Transverse colon (tissue), 4 donors: ENCODE data around the gene CHSY1. TPM values are rescaled to one million over a fixed set of nuclear protein-coding genes. Genes with fewer than 3 reads are reported as not detected.

ENCODE experiments used
- DNase-seq: peaks from one replicate; pipeline ENCODE4 v3.0.0-alpha.2; 2019
- H3K27ac ChIP-seq, 4 donors: fragments of 200-600 bp; sonication (generic); 2 replicates each; pipeline ENCODE4 v1.5.1; 2016 to 2018; ENCODE audit warnings: inconsistent platforms in 4 of 4
- H3K27me3 ChIP-seq: fragments of 200-600 bp; sonication (generic); 2 replicates; pipeline ENCODE4 v1.5.1; 2017; ENCODE audit warnings: inconsistent platforms
- H3K36me3 ChIP-seq, 4 donors: fragments of 200-600 bp; sonication (generic); 2 replicates each; pipeline ENCODE4 v1.5.1; 2017 to 2019; ENCODE audit warnings: inconsistent platforms in 4 of 4
- H3K4me1 ChIP-seq, 4 donors: fragments of 200-600 bp; sonication (generic); 2 replicates each; pipeline ENCODE4 v1.5.1; 2017 to 2020; ENCODE audit warnings: inconsistent platforms in 4 of 4
- H3K4me3 ChIP-seq, 4 donors: fragments of 200-600 bp; sonication (generic); 1 replicate in 1 of 4; 2 replicates in 3 of 4; pipeline versions ENCODE4 v1.5.1 to v1.6.1; 2017 to 2019; ENCODE audit warnings: inconsistent platforms in 4 of 4
- H3K9me3 ChIP-seq, 2 donors: fragments of 200-600 bp; sonication (generic); 2 replicates each; pipeline ENCODE4 v1.5.1; 2017 to 2019; ENCODE audit warnings: inconsistent platforms in 2 of 2
- EP300 ChIP-seq: sonication (generic); formaldehyde crosslinking; IDR thresholded peaks from one replicate; pipeline ENCODE4 v1.6.1; 2017; ENCODE audit warnings: antibody characterized with exemption, low read depth
- POLR2A ChIP-seq: fragments of 450-650 bp; IDR thresholded peaks from one replicate; pipeline ENCODE4 v1.6.1; 2016; ENCODE audit warnings: antibody characterized with exemption, mild to moderate bottlenecking, moderate library complexity
- POLR2AphosphoS5 ChIP-seq, 3 donors: sonication (generic); formaldehyde crosslinking; IDR thresholded peaks; one replicate each; pipeline ENCODE4 v1.6.1; 2016; ENCODE audit warnings: antibody characterized with exemption in 3 of 3
- WGBS, 2 donors: methylation state at CpG; one replicate each; pipeline ENCODE4 v1.1.5; 2018; ENCODE audit warnings: low coverage in 1 of 2; 5-methylcytosine and 5-hydroxymethylcytosine counted together
- in situ Hi-C, 4 donors: fragments of 200-750 bp; cut with MboI; loops; one replicate each; pipeline versions ENCODE4 v1.15.0 to v1.15.1; 2017; ENCODE audit warnings: low sequenced_read_pairs in 3 of 4, low pct_ligation_motif_present in 1 of 4, low pct_unique_long_range_greater_than_20kb in 1 of 4
- intact Hi-C: fragments of 100-400 bp; cut with DNase I; formaldehyde crosslinking; loops from one replicate; pipeline ENCODE4 v1.15.1; 2023; ENCODE audit warnings: low total_unique reads
- total RNA-seq, 4 donors: library from RNA; depleted of rRNA; stranded (reverse); fragments of >200 nt; gene quantifications; one replicate each; pipeline ENCODE4 v1.1.0, GENCODE V29; 2016
- TF ChIP-seq, protein P1 (sequence below), 5 experiments: fragments of 200-600 bp in 3 of 5; fragments of 450-650 bp in 2 of 5; sonication (generic) in 3 of 5; IDR thresholded peaks; 1 replicate in 2 of 5; 2 replicates in 3 of 5; pipeline ENCODE4 v1.5.1; 2016 to 2017; ENCODE audit warnings: antibody characterized with exemption in 5 of 5, inconsistent platforms in 3 of 5, mild to moderate bottlenecking in 2 of 5, moderate library complexity in 1 of 5

The CHSY1 gene
- total RNA-seq, 4 donors from 2014 or later: 4.0 to 33.7 (median 11.8) TPM

DNA sequence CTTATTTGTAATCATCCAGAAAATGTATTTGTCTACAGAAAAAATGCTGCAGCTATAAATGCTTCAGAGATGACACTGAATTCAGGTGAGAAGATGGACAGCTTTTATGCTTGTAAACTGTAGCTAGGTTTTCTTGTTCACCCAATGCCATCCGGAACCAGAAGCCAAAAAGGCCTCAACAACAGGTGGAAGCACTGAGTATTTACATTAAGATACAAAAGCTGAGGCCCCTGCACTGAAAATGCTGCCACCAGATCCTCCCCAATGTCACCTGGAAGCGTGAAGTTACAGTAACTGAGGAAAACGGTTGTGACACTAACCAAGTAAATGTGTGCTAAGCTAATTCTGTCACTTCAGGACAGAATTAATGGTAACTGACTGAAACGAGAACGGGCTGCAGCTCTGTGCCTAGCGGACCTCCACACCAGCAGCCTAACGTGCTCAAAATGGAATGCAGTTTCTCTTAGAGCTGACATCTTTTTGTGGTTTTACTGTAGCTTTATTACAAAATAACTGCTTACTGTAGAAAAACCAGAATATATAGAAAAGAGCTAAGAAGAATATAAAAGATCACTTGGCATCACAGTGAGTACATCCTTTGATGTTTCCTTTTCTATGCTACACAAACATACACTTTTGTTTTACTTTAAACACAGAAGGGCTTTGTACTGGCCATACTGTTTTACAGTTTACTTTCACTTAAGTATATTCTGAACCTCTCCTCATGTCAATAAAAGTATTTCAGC lies 7.6 kb downstream of the CHSY1 start:
- intact Hi-C loops (loop anchor here (10.0 kb wide), 1 partner anchor 119 kb away; no protein-coding TSS in a partner anchor), in situ Hi-C loops (no loop called here)
- 36 to 49% methylated on average over 5 to 7 of the region's 7 CpGs for WGBS, 2 donors
- Histone ChIP-seq H3K9me3 (no peaks in the 10 kb centered on the region), H3K36me3 (no peaks in the 10 kb centered on the region), H3K27ac (peak overlapping the region in 1 of 4 donors; percentile 32), H3K4me3 (no peak overlapping the region), H3K27me3 (no peaks in the 10 kb centered on the region), H3K4me1 (peaks cover 0 to 88% (median 22%) of the 10 kb centered on the region in 4 donors)
- DNase-seq: no peak
- TF ChIP-seq EP300 (no peak), POLR2AphosphoS5 (IDR thresholded peaks at IDR 0.05) (no peak), POLR2A (no peak)
- TF ChIP-seq, protein P1, sequence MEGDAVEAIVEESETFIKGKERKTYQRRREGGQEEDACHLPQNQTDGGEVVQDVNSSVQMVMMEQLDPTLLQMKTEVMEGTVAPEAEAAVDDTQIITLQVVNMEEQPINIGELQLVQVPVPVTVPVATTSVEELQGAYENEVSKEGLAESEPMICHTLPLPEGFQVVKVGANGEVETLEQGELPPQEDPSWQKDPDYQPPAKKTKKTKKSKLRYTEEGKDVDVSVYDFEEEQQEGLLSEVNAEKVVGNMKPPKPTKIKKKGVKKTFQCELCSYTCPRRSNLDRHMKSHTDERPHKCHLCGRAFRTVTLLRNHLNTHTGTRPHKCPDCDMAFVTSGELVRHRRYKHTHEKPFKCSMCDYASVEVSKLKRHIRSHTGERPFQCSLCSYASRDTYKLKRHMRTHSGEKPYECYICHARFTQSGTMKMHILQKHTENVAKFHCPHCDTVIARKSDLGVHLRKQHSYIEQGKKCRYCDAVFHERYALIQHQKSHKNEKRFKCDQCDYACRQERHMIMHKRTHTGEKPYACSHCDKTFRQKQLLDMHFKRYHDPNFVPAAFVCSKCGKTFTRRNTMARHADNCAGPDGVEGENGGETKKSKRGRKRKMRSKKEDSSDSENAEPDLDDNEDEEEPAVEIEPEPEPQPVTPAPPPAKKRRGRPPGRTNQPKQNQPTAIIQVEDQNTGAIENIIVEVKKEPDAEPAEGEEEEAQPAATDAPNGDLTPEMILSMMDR (IDR thresholded peaks at IDR 0.05): no peak

- Histone ChIP-seq H3K4me1 (peaks cover 0 to 82% (median 20%) of the 10 kb centered on the region in 4 donors), H3K27ac (peak overlapping the region in 3 of 4 donors; percentile 46 to 68 (median 47)), H3K36me3 (no peaks in the 10 kb centered on the region), H3K4me3 (no peak overlapping the region), H3K27me3 (no peaks in the 10 kb centered on the region), H3K9me3 (no peaks in the 10 kb centered on the region)
- in situ Hi-C loops (no loop called here), intact Hi-C loops (loop anchor here (10.0 kb wide), 1 partner anchor 119 kb away; no protein-coding TSS in a partner anchor)
- TF ChIP-seq POLR2A (no peak), POLR2AphosphoS5 (IDR thresholded peaks at IDR 0.05) (no peak), EP300 (no peak)
- TF ChIP-seq, protein P1 (IDR thresholded peaks at IDR 0.05): no peak
- WGBS, 2 donors: 83 to 93% methylated on average over 3 to 9 of the region's 9 CpGs
- DNase-seq: no peak
Observed at GRCh38 chr15:101243420-101243819, 8.4 kb downstream of the CHSY1 start.

DNA sequence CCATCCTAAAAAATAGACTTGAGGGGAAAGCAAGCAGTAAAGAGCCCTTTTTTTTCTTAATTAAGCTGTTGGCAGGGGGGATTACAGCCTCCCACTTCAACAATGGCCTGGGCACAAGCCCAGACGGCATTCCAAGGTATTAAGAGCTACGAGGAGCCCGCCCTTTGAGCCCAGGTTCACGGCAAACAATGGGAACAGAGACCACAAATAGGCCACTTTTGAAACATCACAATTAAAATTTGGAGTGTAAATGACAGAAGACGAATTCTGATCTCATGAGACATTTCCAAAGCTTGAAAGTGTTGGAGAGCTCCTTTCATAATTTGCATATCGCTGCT lies 8.9 kb downstream of the CHSY1 start:
- no peaks in the 10 kb centered on the region for H3K27me3 ChIP-seq
- peaks cover 0 to 80% (median 18%) of the 10 kb centered on the region in 4 donors for H3K4me1 ChIP-seq
- TF ChIP-seq POLR2AphosphoS5 (IDR thresholded peaks at IDR 0.05) (no peak), POLR2A (no peak)
- intact Hi-C loops (loop anchor here (10.0 kb wide), 1 partner anchor 118 kb away; no protein-coding TSS in a partner anchor), in situ Hi-C loops (no loop called here)
- H3K4me3 ChIP-seq: no peak overlapping the region
- H3K36me3 ChIP-seq: no peaks in the 10 kb centered on the region
- no peaks in the 10 kb centered on the region for H3K9me3 ChIP-seq
- DNase-seq: no peak
- 71 to 88% methylated on average over 3 to 6 of the region's 6 CpGs for WGBS, 2 donors
- H3K27ac ChIP-seq: peak overlapping the region; percentile 41 to 68 (median 46)

GRCh38 chr15:101242160-101242998 lies 9.5 kb downstream of the CHSY1 start:
- in situ Hi-C loops: no loop called here
- no peaks in the 10 kb centered on the region for H3K36me3 ChIP-seq
- DNase-seq: peak; percentile 45
- H3K9me3 ChIP-seq: no peaks in the 10 kb centered on the region
- intact Hi-C loops: loop anchor here (10.0 kb wide), 1 partner anchor 118 kb away; no protein-coding TSS in a partner anchor
- 66 to 92% methylated on average over 4 to 12 of the region's 12 CpGs for WGBS, 2 donors
- H3K4me3 ChIP-seq: no peak overlapping the region
- H3K27ac ChIP-seq: peak overlapping the region; percentile 41 to 68 (median 46)
- TF ChIP-seq POLR2A (no peak), POLR2AphosphoS5 (IDR thresholded peaks at IDR 0.05) (no peak), EP300 (no peak)
- TF ChIP-seq, protein P1 (IDR thresholded peaks at IDR 0.05): no peak
- no peaks in the 10 kb centered on the region for H3K27me3 ChIP-seq
- H3K4me1 ChIP-seq: peaks cover 0 to 76% (median 17%) of the 10 kb centered on the region in 4 donors
